Sigmoid colon (tissue), 7 donors: ENCODE data around the gene FGFRL1. TPM values are rescaled to one million over a fixed set of nuclear protein-coding genes. Genes with fewer than 3 reads are reported as not detected.

Experiments
- DNase-seq: peaks from one replicate; pipeline ENCODE4 v3.0.0-alpha.2; 2019
- H3K27ac ChIP-seq, 4 donors: fragments of 200-600 bp; sonication (generic); one replicate each; pipeline ENCODE4 v1.5.1; 2016 to 2019; ENCODE audit warnings: mild to moderate bottlenecking in 1 of 4
- H3K27me3 ChIP-seq, 3 donors: fragments of 200-600 bp; sonication (generic); one replicate each; pipeline ENCODE4 v1.5.1; 2019; ENCODE audit warnings: mild to moderate bottlenecking in 1 of 3
- H3K36me3 ChIP-seq, 4 donors: fragments of 200-600 bp; sonication (generic); one replicate each; pipeline ENCODE4 v1.5.1; 2016 to 2019
- H3K4me1 ChIP-seq, 4 donors: fragments of 200-600 bp; sonication (generic); one replicate each; pipeline ENCODE4 v1.5.1; 2017 to 2019
- H3K4me3 ChIP-seq, 4 donors: fragments of 200-600 bp; sonication (generic); one replicate each; pipeline ENCODE4 v1.5.1; 2017 to 2019; ENCODE audit warnings: mild to moderate bottlenecking in 2 of 4, moderate library complexity in 1 of 4
- H3K9me3 ChIP-seq, 4 donors: fragments of 200-600 bp in 3 of 4; sonication (generic) in 3 of 4; one replicate each; pipeline versions ENCODE4 v1.5.1 to v1.6.1; 2013 to 2019
- CTCF ChIP-seq, 4 experiments: fragments of 450-650 bp in 3 of 4; fragments of 200-600 bp in 1 of 4; IDR thresholded peaks; one replicate each; pipeline ENCODE4 v1.5.1; 2016 to 2019; ENCODE audit warnings: antibody characterized with exemption in 4 of 4, mild to moderate bottlenecking in 3 of 4, moderate library complexity in 2 of 4
- EP300 ChIP-seq, 4 donors: sonication (generic); formaldehyde crosslinking; IDR thresholded peaks; one replicate each; pipeline ENCODE4 v1.6.1; 2017; ENCODE audit warnings: antibody characterized with exemption in 4 of 4
- POLR2A ChIP-seq, 2 donors: fragments of 450-650 bp; IDR thresholded peaks; one replicate each; pipeline ENCODE4 v1.6.1; 2016; ENCODE audit warnings: antibody characterized with exemption in 2 of 2, mild to moderate bottlenecking in 2 of 2, moderate library complexity in 2 of 2
- POLR2AphosphoS5 ChIP-seq, 4 donors: sonication (generic); formaldehyde crosslinking; IDR thresholded peaks; one replicate each; pipeline ENCODE4 v1.6.1; 2017; ENCODE audit warnings: antibody characterized with exemption in 4 of 4
- WGBS, 2 donors: extraction: QIAGEN DNeasy Blood & Tissue Kit; methylation state at CpG; one replicate each; pipeline ENCODE4 v1.1.7; 2013; 5-methylcytosine and 5-hydroxymethylcytosine counted together
- intact Hi-C: fragments of 100-400 bp; cut with DNase I; formaldehyde crosslinking; loops from one replicate; pipeline ENCODE4 v1.15.1; 2023
- polyA plus RNA-seq, 3 donors: library from polyadenylated mRNA; stranded (reverse); fragments of 200-250 nt; gene quantifications; one replicate each; pipeline ENCODE4 v1.2.3, GENCODE V29; 2013
- total RNA-seq, 4 donors: library from RNA; depleted of rRNA; stranded (reverse); fragments of >200 nt; gene quantifications; one replicate each; pipeline ENCODE4 v1.1.0, GENCODE V29; 2016
- donor health status: healthy with polysubstance abuse.
- donor health status: Bipolar disorder and iron deficiency.
- donor health status: healthy.

Gene FGFRL1
- total and polyA plus RNA-seq, 7 donors, result 1.2 to 12.1 (median 6.8) TPM

- no peak for DNase-seq
- intact Hi-C loops, result no loop called here
- no peak for TF ChIP-seq EP300 (IDR thresholded peaks at IDR 0.05)
- no peak for TF ChIP-seq POLR2A (IDR thresholded peaks at IDR 0.05)
- no peak overlapping the region for H3K27ac ChIP-seq
- peaks cover 0 to 57% (median 25%) of the 10 kb centered on the region in 3 donors for H3K27me3 ChIP-seq
- H3K9me3 ChIP-seq, result no peaks in the 10 kb centered on the region
- no peaks in the 10 kb centered on the region for H3K36me3 ChIP-seq
- WGBS, 2 donors, result 19 to 67% methylated on average over 26 of the region's 26 CpGs
- H3K4me3 ChIP-seq, result no peak overlapping the region
- H3K4me1 ChIP-seq, result peaks cover 0 to 20% (median 15%) of the 10 kb centered on the region in 4 donors
These were observed 24.1 kb downstream of the FGFRL1 start for GRCh38 chr4:1035510-1035909.

- no peak overlapping the region for H3K4me3 ChIP-seq
- intact Hi-C loops, result no loop called here
- 62 to 81% methylated on average over 15 of the region's 15 CpGs for WGBS, 2 donors
- H3K9me3 ChIP-seq, result no peaks in the 10 kb centered on the region
- DNase-seq, result no peak
- no peaks in the 10 kb centered on the region for H3K36me3 ChIP-seq
- H3K4me1 ChIP-seq, result peaks cover 0 to 25% (median 20%) of the 10 kb centered on the region in 4 donors
- no peak for TF ChIP-seq CTCF (IDR thresholded peaks at IDR 0.05)
- no peak for TF ChIP-seq POLR2AphosphoS5 (IDR thresholded peaks at IDR 0.05)
- TF ChIP-seq POLR2A (IDR thresholded peaks at IDR 0.05), result no peak
- TF ChIP-seq EP300 (IDR thresholded peaks at IDR 0.05), result no peak
- no peak overlapping the region for H3K27ac ChIP-seq
- peaks cover 3 to 57% (median 25%) of the 10 kb centered on the region in 3 donors for H3K27me3 ChIP-seq
These were observed 24.7 kb downstream of the FGFRL1 start for GRCh38 chr4:1036095-1036494.

- no peak for DNase-seq
- intact Hi-C loops, result no loop called here
- Histone ChIP-seq H3K4me1 (peaks cover 0 to 36% (median 29%) of the 10 kb centered on the region in 4 donors), H3K27ac (no peak overlapping the region), H3K4me3 (no peak overlapping the region), H3K9me3 (no peaks in the 10 kb centered on the region), H3K27me3 (peaks cover 8 to 57% (median 20%) of the 10 kb centered on the region in 3 donors), H3K36me3 (no peaks in the 10 kb centered on the region)
- WGBS, 2 donors, result 87 to 90% methylated on average over 26 of the region's 26 CpGs
- TF ChIP-seq POLR2AphosphoS5 (IDR thresholded peaks at IDR 0.05) (no peak), CTCF (IDR thresholded peaks at IDR 0.05) (no peak)
These were observed 25.8 kb downstream of the FGFRL1 start for GRCh38 chr4:1036976-1037810.

GRCh38 chr4:1038948-1039492, 27.6 kb downstream of the FGFRL1 start:
- 79 to 88% methylated on average over 16 of the region's 16 CpGs for WGBS, 2 donors
- no peak overlapping the region for H3K4me3 ChIP-seq
- H3K4me1 ChIP-seq, result peaks cover 2 to 41% (median 34%) of the 10 kb centered on the region in 4 donors
- H3K27ac ChIP-seq, result peak overlapping the region in 2 of 4 donors; percentile 1 to 23
- no peaks in the 10 kb centered on the region for H3K9me3 ChIP-seq
- no peak for DNase-seq
- H3K27me3 ChIP-seq, result peaks cover 8 to 50% (median 26%) of the 10 kb centered on the region in 3 donors
- TF ChIP-seq POLR2A (IDR thresholded peaks at IDR 0.05) (no peak), POLR2AphosphoS5 (IDR thresholded peaks at IDR 0.05) (no peak), EP300 (IDR thresholded peaks at IDR 0.05) (no peak), CTCF (IDR thresholded peaks at IDR 0.05) (no peak)
- H3K36me3 ChIP-seq, result no peaks in the 10 kb centered on the region
- intact Hi-C loops, result no loop called here
